ENCODE measurements around the gene NDFIP1. TPM values are rescaled to one million over a fixed set of nuclear protein-coding genes. Genes with fewer than 3 reads are reported as not detected.

Gene NDFIP1
- total RNA-seq, 4 donors from 2014 or later = 19.1 to 92.2 (median 65.6) TPM

DNA sequence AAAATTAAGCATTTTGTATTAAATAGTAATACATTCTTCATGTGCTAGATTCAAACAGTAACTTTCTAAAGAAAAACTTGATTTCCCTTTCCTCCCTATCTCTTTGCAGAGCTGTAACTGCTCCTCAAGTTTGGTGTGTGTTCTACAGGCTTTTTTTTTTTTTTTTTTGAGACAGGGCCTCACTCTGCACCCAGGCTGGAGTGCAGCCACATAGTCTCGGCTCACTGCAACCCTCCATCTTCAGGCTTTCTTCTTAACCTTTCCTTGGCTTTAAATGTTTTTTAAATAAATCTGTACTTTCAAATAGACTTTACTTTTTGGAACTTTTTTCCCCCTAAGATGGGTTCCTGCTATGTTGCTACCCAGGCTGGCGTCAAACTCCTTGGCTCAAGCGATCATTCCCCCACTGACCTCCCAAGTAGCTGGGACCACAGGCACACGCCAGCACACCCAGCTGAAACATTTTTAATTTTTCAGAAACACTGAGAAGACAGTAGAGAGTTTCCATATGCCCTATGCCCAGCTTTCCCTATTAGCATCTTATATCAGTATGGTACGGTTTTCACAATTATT lies 9.1 kb downstream of the NDFIP1 start:
- Histone ChIP-seq H3K36me3 (no peaks in the 10 kb centered on the region), H3K4me3 (no peak overlapping the region), H3K9me3 (no peaks in the 10 kb centered on the region), H3K27me3 (no peaks in the 10 kb centered on the region), H3K4me1 (peaks cover 0 to 41% (median 0%) of the 10 kb centered on the region in 4 donors), H3K27ac (no peak overlapping the region)
- in situ Hi-C loops (cut with MboI; ENCODE audit: low pct_ligation_motif_present in 1 of 4, low pct_unique_long_range_greater_than_20kb in 1 of 4, low sequenced_read_pairs in 3 of 4) = no loop called here
- no peak for DNase-seq
- 64 to 78% methylated on average over 5 of the region's 5 CpGs for WGBS, 2 donors (ENCODE audit: low coverage in 1 of 2)
- intact Hi-C loops (cut with DNase I; ENCODE audit: low total_unique reads) = no loop called here
- TF ChIP-seq POLR2AphosphoS5 (IDR thresholded peaks at IDR 0.05) (no peak), POLR2A (IDR thresholded peaks at IDR 0.05) (no peak), EP300 (IDR thresholded peaks at IDR 0.05; ENCODE audit: low read depth) (no peak), CTCF (IDR thresholded peaks at IDR 0.05) (no peak)

DNA sequence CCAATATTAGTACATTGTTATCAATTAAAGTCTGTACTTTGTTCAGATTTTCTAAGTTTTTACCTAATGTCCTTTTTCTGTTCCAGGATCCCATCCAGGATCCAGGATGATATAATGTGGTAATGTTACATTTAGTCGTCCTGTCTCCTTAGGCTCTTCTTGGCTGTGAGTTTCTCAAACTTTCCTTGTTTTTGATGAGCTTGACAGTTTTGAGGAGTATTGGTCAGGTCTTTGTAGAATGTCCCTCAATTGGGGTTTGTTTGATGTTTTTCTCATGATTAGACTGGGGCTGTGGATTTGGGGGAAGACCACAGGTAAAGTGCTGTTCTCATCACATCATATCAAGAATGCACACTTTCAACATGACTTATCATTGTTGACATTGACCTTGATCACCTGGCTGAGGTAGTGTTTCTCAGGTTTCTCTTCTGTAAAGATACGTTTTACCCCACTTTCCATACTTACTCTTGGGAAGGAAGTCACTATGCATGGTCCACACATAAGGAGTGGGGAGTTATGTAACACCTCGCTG lies 9.6 kb downstream of the NDFIP1 start:
- DNase-seq = no peak
- H3K4me3 ChIP-seq = no peak overlapping the region
- WGBS, 2 donors (ENCODE audit: low coverage in 1 of 2) = 66 to 78% methylated on average over 3 of the region's 3 CpGs
- peaks cover 0 to 40% (median 0%) of the 10 kb centered on the region in 4 donors for H3K4me1 ChIP-seq
- in situ Hi-C loops (cut with MboI; ENCODE audit: low pct_ligation_motif_present in 1 of 4, low pct_unique_long_range_greater_than_20kb in 1 of 4, low sequenced_read_pairs in 3 of 4) = no loop called here
- TF ChIP-seq POLR2AphosphoS5 (IDR thresholded peaks at IDR 0.05) (no peak), CTCF (IDR thresholded peaks at IDR 0.05) (no peak), EP300 (IDR thresholded peaks at IDR 0.05; ENCODE audit: low read depth) (no peak), POLR2A (IDR thresholded peaks at IDR 0.05) (no peak)
- no peak overlapping the region for H3K27ac ChIP-seq
- H3K27me3 ChIP-seq = no peaks in the 10 kb centered on the region
- H3K36me3 ChIP-seq = no peaks in the 10 kb centered on the region
- H3K9me3 ChIP-seq = no peaks in the 10 kb centered on the region
- intact Hi-C loops (cut with DNase I; ENCODE audit: low total_unique reads) = no loop called here

- no peaks in the 10 kb centered on the region for H3K36me3 ChIP-seq
- no peak overlapping the region for H3K4me3 ChIP-seq
- in situ Hi-C loops (cut with MboI; ENCODE audit: low pct_ligation_motif_present in 1 of 4, low pct_unique_long_range_greater_than_20kb in 1 of 4, low sequenced_read_pairs in 3 of 4) (no loop called here), intact Hi-C loops (cut with DNase I; ENCODE audit: low total_unique reads) (no loop called here)
- peaks cover 0 to 34% (median 0%) of the 10 kb centered on the region in 4 donors for H3K4me1 ChIP-seq
- no peaks in the 10 kb centered on the region for H3K9me3 ChIP-seq
- DNase-seq = no peak
- no peaks in the 10 kb centered on the region for H3K27me3 ChIP-seq
- TF ChIP-seq CTCF (IDR thresholded peaks at IDR 0.05) = no peak
- TF ChIP-seq EP300 (IDR thresholded peaks at IDR 0.05; ENCODE audit: low read depth) = no peak
- no peak for TF ChIP-seq POLR2AphosphoS5 (IDR thresholded peaks at IDR 0.05)
- no peak for TF ChIP-seq POLR2A (IDR thresholded peaks at IDR 0.05)
- H3K27ac ChIP-seq = no peak overlapping the region
Observed at GRCh38 chr5:142119051-142119625, 10.6 kb downstream of the NDFIP1 start.

GRCh38 chr5:142120247-142120935 lies 11.8 kb downstream of the NDFIP1 start:
- Histone ChIP-seq H3K27ac (no peak overlapping the region), H3K9me3 (no peaks in the 10 kb centered on the region), H3K4me3 (no peak overlapping the region), H3K4me1 (peaks cover 0 to 28% (median 0%) of the 10 kb centered on the region in 4 donors), H3K27me3 (no peaks in the 10 kb centered on the region), H3K36me3 (no peaks in the 10 kb centered on the region)
- in situ Hi-C loops (cut with MboI; ENCODE audit: low pct_ligation_motif_present in 1 of 4, low pct_unique_long_range_greater_than_20kb in 1 of 4, low sequenced_read_pairs in 3 of 4) = no loop called here
- DNase-seq = no peak
- TF ChIP-seq POLR2AphosphoS5 (IDR thresholded peaks at IDR 0.05) (no peak), EP300 (IDR thresholded peaks at IDR 0.05; ENCODE audit: low read depth) (no peak), POLR2A (IDR thresholded peaks at IDR 0.05) (no peak), CTCF (IDR thresholded peaks at IDR 0.05) (no peak)
- intact Hi-C loops (cut with DNase I; ENCODE audit: low total_unique reads) = no loop called here
- WGBS, 2 donors (ENCODE audit: low coverage in 1 of 2) = 64% methylated on average over 3 of the region's 3 CpGs; no CpG with 5 or more reads in 1 of the 2 donors

Measured in transverse colon (tissue), 4 donors.